ENCODE results near the gene RAB28. TPM values are rescaled to one million over a fixed set of nuclear protein-coding genes. Genes with fewer than 3 reads are reported as not detected.

RAB28 gene
- total RNA-seq, 1 donor, result 16.7 TPM

- DNase-seq (ENCODE audit: low read depth), result no peak
Measured at GRCh38 chr4:13347517-13348125, 136.5 kb downstream of the RAB28 start.

GRCh38 chr4:13344216-13344615 lies 139.9 kb downstream of the RAB28 start:
- H3K4me3 ChIP-seq (ENCODE audit: low read depth, low read length), result no peak overlapping the region
- DNase-seq (ENCODE audit: low read depth), result no peak
- TF ChIP-seq CTCF (IDR thresholded peaks at IDR 0.05; ENCODE audit: insufficient read depth, low read length), result no peak

More at GRCh38 chr4:13347517-13348125, 136.5 kb downstream of the RAB28 start:
- no peak overlapping the region for H3K4me3 ChIP-seq (ENCODE audit: low read depth, low read length)
- no peak for TF ChIP-seq CTCF (IDR thresholded peaks at IDR 0.05; ENCODE audit: insufficient read depth, low read length)

- DNase-seq (ENCODE audit: low read depth), result no peak
- H3K4me3 ChIP-seq (ENCODE audit: low read depth, low read length), result no peak overlapping the region
- TF ChIP-seq CTCF (IDR thresholded peaks at IDR 0.05; ENCODE audit: insufficient read depth, low read length), result no peak
Measured at GRCh38 chr4:13340672-13341071, 143.5 kb downstream of the RAB28 start.

- no peak for DNase-seq (ENCODE audit: low read depth)
- TF ChIP-seq CTCF (IDR thresholded peaks at IDR 0.05; ENCODE audit: insufficient read depth, low read length), result no peak
- no peak overlapping the region for H3K4me3 ChIP-seq (ENCODE audit: low read depth, low read length)
Measured at GRCh38 chr4:13331827-13332226, 152.3 kb downstream of the RAB28 start.

- no peak overlapping the region for H3K4me3 ChIP-seq (ENCODE audit: low read depth, low read length)
- TF ChIP-seq CTCF (IDR thresholded peaks at IDR 0.05; ENCODE audit: insufficient read depth, low read length), result no peak
- peak; percentile 66 for DNase-seq (ENCODE audit: low read depth)
Measured at GRCh38 chr4:13329963-13330362, 154.2 kb downstream of the RAB28 start.

- DNase-seq (ENCODE audit: low read depth), result peak; percentile 2
- no peak overlapping the region for H3K4me3 ChIP-seq (ENCODE audit: low read depth, low read length)
- no peak for TF ChIP-seq CTCF (IDR thresholded peaks at IDR 0.05; ENCODE audit: insufficient read depth, low read length)
Measured at GRCh38 chr4:13329340-13329850, 154.7 kb downstream of the RAB28 start.

GRCh38 chr4:13328591-13328990 lies 155.5 kb downstream of the RAB28 start:
- TF ChIP-seq CTCF (IDR thresholded peaks at IDR 0.05; ENCODE audit: insufficient read depth, low read length), result no peak
- no peak overlapping the region for H3K4me3 ChIP-seq (ENCODE audit: low read depth, low read length)
- peak; percentile 14 for DNase-seq (ENCODE audit: low read depth)
